HEK293 (cell line): Measurements from ENCODE around the gene CDK16.

Source experiments
- CTCF ChIA-PET: fragments of 350-600 bp; formaldehyde crosslinking; extraction: SDS; loops from one replicate; lab custom pipeline; 2021; ENCODE audit warnings: antibody characterized with exemption; lab: Yijun Ruan, JAX
- POLR2A ChIA-PET: fragments of 300-600 bp; formaldehyde crosslinking; extraction: SDS; loops from one replicate; lab custom pipeline; 2020; ENCODE audit warnings: antibody characterized with exemption, inconsistent platforms; lab: Yijun Ruan, JAX
- H3K27ac ChIP-seq: fragments of 200-500 bp; sonication (Bioruptor generic); 2 replicates; pipeline ENCODE4 v1.5.1; 2014; ENCODE audit warnings: low read depth, low read length, control low read depth, inconsistent platforms; ENCODE audit errors: extremely low read depth
- H3K36me3 ChIP-seq, 2 experiments: fragments of 200-500 bp in 1 of 2; sonication (Bioruptor generic) in 1 of 2; 1 replicate in 1 of 2; 2 replicates in 1 of 2; pipeline ENCODE4 v1.5.1; 2014 to 2017; ENCODE audit warnings: inconsistent platforms in 2 of 2, low read length in 2 of 2; ENCODE audit not compliant: control insufficient read depth in 2 of 2, insufficient read depth in 1 of 2
- H3K4me1 ChIP-seq: fragments of 200-500 bp; sonication (Bioruptor generic); 2 replicates; pipeline ENCODE4 v1.5.1; 2014; ENCODE audit warnings: mild to moderate bottlenecking, low read length, inconsistent platforms; ENCODE audit not compliant: control insufficient read depth, insufficient read depth
- H3K4me3 ChIP-seq: 2 replicates; pipeline ENCODE4 v1.5.1; 2011; ENCODE audit warnings: low read depth, mild to moderate bottlenecking, control low read depth, low read length, moderate library complexity
- H3K9me3 ChIP-seq: fragments of 200-500 bp; sonication (Bioruptor generic); 2 replicates; pipeline ENCODE4 v1.5.1; 2014; ENCODE audit warnings: low read depth, low read length, inconsistent platforms; ENCODE audit not compliant: control insufficient read depth, insufficient read depth
- GLI4 ChIP-seq: fragments of 450-650 bp; formaldehyde crosslinking; IDR thresholded peaks from 2 replicates; pipeline ENCODE4 v1.5.1; 2016; ENCODE audit warnings: missing biosample characterization, missing genetic modification characterization
- GLIS2 ChIP-seq: fragments of 450-650 bp; formaldehyde crosslinking; IDR thresholded peaks from 2 replicates; pipeline ENCODE4 v1.5.1; 2016; ENCODE audit warnings: missing biosample characterization, missing genetic modification characterization
- HOXC10 ChIP-seq: sonication (generic); formaldehyde crosslinking; IDR thresholded peaks from 2 replicates; pipeline ENCODE4 v1.8.1; 2023; ENCODE audit warnings: mild to moderate bottlenecking, missing genetic modification reagents
- KLF8 ChIP-seq: fragments of 450-650 bp; formaldehyde crosslinking; IDR thresholded peaks from 2 replicates; pipeline ENCODE4 v1.5.1; 2016; ENCODE audit warnings: missing biosample characterization, missing genetic modification characterization
- SP3 ChIP-seq: fragments of 450-650 bp; formaldehyde crosslinking; IDR thresholded peaks from 2 replicates; pipeline ENCODE4 v1.5.1; 2016; ENCODE audit warnings: missing biosample characterization, missing genetic modification characterization
- YY1 ChIP-seq: fragments of 450-650 bp; formaldehyde crosslinking; IDR thresholded peaks from 2 replicates; pipeline ENCODE4 v1.5.1; 2018; ENCODE audit warnings: missing biosample characterization, missing genetic modification characterization
- ZBTB17 ChIP-seq: fragments of 450-650 bp; formaldehyde crosslinking; IDR thresholded peaks from 2 replicates; pipeline ENCODE4 v1.5.1; 2016; ENCODE audit warnings: missing biosample characterization, missing genetic modification characterization
- ZBTB7A ChIP-seq: fragments of 450-650 bp; formaldehyde crosslinking; IDR thresholded peaks from 2 replicates; pipeline ENCODE4 v1.5.1; 2016; ENCODE audit warnings: low read depth, missing biosample characterization, missing genetic modification characterization
- ZNF140 ChIP-seq: fragments of 450-650 bp; formaldehyde crosslinking; IDR thresholded peaks from 2 replicates; pipeline ENCODE4 v1.5.1; 2016; ENCODE audit warnings: missing biosample characterization, missing genetic modification characterization
- ZNF16 ChIP-seq: fragments of 450-650 bp; formaldehyde crosslinking; IDR thresholded peaks from 2 replicates; pipeline ENCODE4 v1.5.1; 2016; ENCODE audit warnings: low read depth, missing biosample characterization, missing genetic modification characterization
- ZNF175 ChIP-seq: fragments of 450-650 bp; formaldehyde crosslinking; IDR thresholded peaks from 2 replicates; pipeline ENCODE4 v1.5.1; 2016; ENCODE audit warnings: missing biosample characterization, missing genetic modification characterization
- ZNF211 ChIP-seq: fragments of 450-650 bp; formaldehyde crosslinking; IDR thresholded peaks from 2 replicates; pipeline ENCODE4 v1.5.1; 2016; ENCODE audit warnings: low read depth, missing biosample characterization, missing genetic modification characterization
- ZNF23 ChIP-seq: fragments of 450-650 bp; formaldehyde crosslinking; IDR thresholded peaks from 2 replicates; pipeline ENCODE4 v1.5.1; 2016; ENCODE audit warnings: missing biosample characterization, missing genetic modification characterization, borderline replicate concordance
- ZNF24 ChIP-seq: fragments of 450-650 bp; formaldehyde crosslinking; IDR thresholded peaks from 2 replicates; pipeline ENCODE4 v1.5.1; 2016; ENCODE audit warnings: missing biosample characterization, missing genetic modification characterization
- ZNF248 ChIP-seq: fragments of 450-650 bp; formaldehyde crosslinking; IDR thresholded peaks from 2 replicates; pipeline ENCODE4 v1.5.1; 2017; ENCODE audit warnings: missing biosample characterization, missing genetic modification characterization
- ZNF266 ChIP-seq: fragments of 450-650 bp; formaldehyde crosslinking; IDR thresholded peaks from 2 replicates; pipeline ENCODE4 v1.5.1; 2016; ENCODE audit warnings: missing biosample characterization, missing genetic modification characterization, low read depth
- ZNF501 ChIP-seq: fragments of 450-650 bp; formaldehyde crosslinking; IDR thresholded peaks from 2 replicates; pipeline ENCODE4 v1.5.1; 2016; ENCODE audit warnings: missing biosample characterization, missing genetic modification characterization
- ZNF514 ChIP-seq: fragments of 450-650 bp; formaldehyde crosslinking; IDR thresholded peaks from 2 replicates; pipeline ENCODE4 v1.5.1; 2016; ENCODE audit warnings: missing biosample characterization, missing genetic modification characterization
- ZNF571 ChIP-seq: fragments of 450-650 bp; formaldehyde crosslinking; IDR thresholded peaks from 2 replicates; pipeline ENCODE4 v1.5.0; 2017; ENCODE audit warnings: missing biosample characterization, missing genetic modification characterization
- ZNF596 ChIP-seq: fragments of 450-650 bp; IDR thresholded peaks from 2 replicates; pipeline ENCODE4 v1.5.0; 2018; ENCODE audit warnings: missing biosample characterization, mild to moderate bottlenecking, missing genetic modification characterization, moderate library complexity
- ZNF610 ChIP-seq: fragments of 450-650 bp; formaldehyde crosslinking; IDR thresholded peaks from 2 replicates; pipeline ENCODE4 v1.5.1; 2016; ENCODE audit warnings: missing biosample characterization, missing genetic modification characterization, borderline replicate concordance
- ZNF626 ChIP-seq: fragments of 450-650 bp; sonication (Bioruptor Pico); formaldehyde crosslinking; IDR thresholded peaks from 2 replicates; pipeline ENCODE4 v1.5.1; 2018; ENCODE audit warnings: missing biosample characterization, missing genetic modification characterization, inconsistent platforms
- ZNF670 ChIP-seq: fragments of 450-650 bp; formaldehyde crosslinking; IDR thresholded peaks from 2 replicates; pipeline ENCODE4 v1.5.1; 2016; ENCODE audit warnings: missing biosample characterization, missing genetic modification characterization, low read depth
- ZNF677 ChIP-seq: fragments of 450-650 bp; IDR thresholded peaks from 2 replicates; pipeline ENCODE4 v1.5.0; 2018; ENCODE audit warnings: missing biosample characterization, mild to moderate bottlenecking, missing genetic modification characterization, moderate library complexity
- ZNF707 ChIP-seq: fragments of 450-650 bp; formaldehyde crosslinking; IDR thresholded peaks from 2 replicates; pipeline ENCODE4 v1.5.1; 2016; ENCODE audit warnings: missing biosample characterization, missing genetic modification characterization
- ZNF776 ChIP-seq: fragments of 450-650 bp; formaldehyde crosslinking; IDR thresholded peaks from 2 replicates; pipeline ENCODE4 v1.5.0; 2017; ENCODE audit warnings: missing biosample characterization, missing genetic modification characterization, borderline replicate concordance
- ZNF791 ChIP-seq: fragments of 450-650 bp; formaldehyde crosslinking; IDR thresholded peaks from 2 replicates; pipeline ENCODE4 v1.5.1; 2016; ENCODE audit warnings: missing biosample characterization, missing genetic modification characterization
- ZSCAN23 ChIP-seq: fragments of 450-650 bp; formaldehyde crosslinking; IDR thresholded peaks from 2 replicates; pipeline ENCODE4 v1.5.1; 2016; ENCODE audit warnings: missing biosample characterization, missing genetic modification characterization
- TF ChIP-seq, protein P1 (sequence below): fragments of 450-650 bp; formaldehyde crosslinking; conservative IDR thresholded peaks from 2 replicates; pipeline ENCODE4 v1.5.1; 2016; ENCODE audit warnings: low read depth, missing biosample characterization, missing genetic modification characterization
- TF ChIP-seq, protein P2 (sequence below): fragments of 450-650 bp; formaldehyde crosslinking; IDR thresholded peaks from 2 replicates; pipeline ENCODE4 v1.5.1; 2017; ENCODE audit warnings: missing biosample characterization, mild to moderate bottlenecking, missing genetic modification characterization, moderate library complexity
- TF ChIP-seq, protein P3 (sequence below): fragments of 450-650 bp; formaldehyde crosslinking; IDR thresholded peaks from 2 replicates; pipeline ENCODE4 v1.5.1; 2017; ENCODE audit warnings: missing biosample characterization, missing genetic modification characterization
- TF ChIP-seq, protein P4 (sequence below): fragments of 450-650 bp; formaldehyde crosslinking; IDR thresholded peaks from 2 replicates; pipeline ENCODE4 v1.5.1; 2017; ENCODE audit warnings: missing biosample characterization, missing genetic modification characterization

CDK16 gene

DNA sequence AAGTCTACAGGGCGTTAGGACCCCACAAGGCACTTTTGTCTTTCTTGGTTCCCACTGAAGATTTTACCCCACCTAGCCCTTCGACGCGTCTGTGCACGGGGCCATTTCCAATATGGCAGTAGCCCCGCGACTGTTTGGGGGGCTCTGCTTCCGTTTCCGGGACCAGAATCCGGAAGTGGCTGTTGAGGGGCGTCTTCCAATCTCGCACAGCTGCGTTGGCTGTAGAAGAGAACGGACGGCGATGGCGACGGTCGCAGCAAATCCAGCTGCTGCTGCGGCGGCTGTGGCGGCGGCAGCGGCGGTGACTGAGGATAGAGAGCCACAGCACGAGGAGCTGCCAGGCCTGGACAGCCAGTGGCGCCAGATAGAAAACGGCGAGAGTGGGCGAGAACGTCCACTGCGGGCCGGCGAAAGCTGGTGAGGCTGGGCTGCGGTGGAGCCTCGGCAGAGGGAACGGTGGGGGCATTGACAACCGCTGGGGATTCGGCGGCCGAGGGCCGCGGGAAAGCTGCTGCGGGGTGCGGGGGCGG is 14.4 kb downstream of the CDK16 start, which contains the start of gene USP11:
TSS of gene USP11 (plus strand) at position 207 of the 530 bp plus-strand sequence. CDS start at position 242, 35 bp downstream.
- CTCF ChIA-PET, result interaction anchor here (1.4 kb wide), 1 partner anchor 152 kb away, joined by 7 read pairs; no protein-coding TSS in a partner anchor
- Histone ChIP-seq H3K36me3 (peaks cover 15 to 29% of the 10 kb centered on the region in 2 experiments), H3K4me1 (peaks cover 7% of the 10 kb centered on the region; the same call in 1 of the 2 replicates), H3K27ac (peak within 1 kb of the TSS; percentile 100), H3K4me3 (peak within 1 kb of the TSS; percentile 87), H3K9me3 (no peaks in the 10 kb centered on the region)
- POLR2A ChIA-PET, result interaction anchor here (0.6 to 3.8 kb wide), 18 partner anchors 9 to 291 kb away, joined by 3 to 124 read pairs (median 4); partner anchors contain the start of genes CDK16, NDUFB11 and RBM10
- TF ChIP-seq ZNF175 (no peak), ZNF24 (tag by site-specific recombination) (no peak; the same call in 1 of the 2 replicates), ZNF211 (tag by site-specific recombination) (no peak), ZBTB7A (tag by site-specific recombination) (no peak), ZNF571 (tag by site-specific recombination) (no peak), GLI4 (tag by site-specific recombination) (no peak), ZNF670 (no peak), GLIS2 (tag by site-specific recombination) (0 out of 2 replicates have a peak, but pooled peaks have one; percentile 61), YY1 (tag by site-specific recombination) (peak; percentile 90), ZNF16 (no peak), ZNF266 (tag by site-specific recombination) (no peak), ZNF707 (tag by site-specific recombination) (no peak), ZNF23 (tag by site-specific recombination) (no peak), ZSCAN23 (tag by site-specific recombination) (no peak), SP3 (tag by site-specific recombination) (no peak), HOXC10 (CRISPR knock-in tag) (no peak), ZNF514 (no peak), ZNF501 (tag by site-specific recombination) (peak; percentile 83; the same call in 1 of the 2 replicates), ZNF248 (tag by site-specific recombination) (no peak), ZNF776 (no peak), ZNF626 (tag by site-specific recombination) (no peak), ZNF677 (no peak), ZBTB17 (peak; percentile 63; the same call in 1 of the 2 replicates), ZNF140 (tag by site-specific recombination) (no peak), KLF8 (tag by site-specific recombination) (peak; percentile 60), ZNF610 (tag by site-specific recombination) (no peak), ZNF791 (tag by site-specific recombination) (no peak), ZNF596 (tag by site-specific recombination) (no peak)
- TF ChIP-seq, protein P1, sequence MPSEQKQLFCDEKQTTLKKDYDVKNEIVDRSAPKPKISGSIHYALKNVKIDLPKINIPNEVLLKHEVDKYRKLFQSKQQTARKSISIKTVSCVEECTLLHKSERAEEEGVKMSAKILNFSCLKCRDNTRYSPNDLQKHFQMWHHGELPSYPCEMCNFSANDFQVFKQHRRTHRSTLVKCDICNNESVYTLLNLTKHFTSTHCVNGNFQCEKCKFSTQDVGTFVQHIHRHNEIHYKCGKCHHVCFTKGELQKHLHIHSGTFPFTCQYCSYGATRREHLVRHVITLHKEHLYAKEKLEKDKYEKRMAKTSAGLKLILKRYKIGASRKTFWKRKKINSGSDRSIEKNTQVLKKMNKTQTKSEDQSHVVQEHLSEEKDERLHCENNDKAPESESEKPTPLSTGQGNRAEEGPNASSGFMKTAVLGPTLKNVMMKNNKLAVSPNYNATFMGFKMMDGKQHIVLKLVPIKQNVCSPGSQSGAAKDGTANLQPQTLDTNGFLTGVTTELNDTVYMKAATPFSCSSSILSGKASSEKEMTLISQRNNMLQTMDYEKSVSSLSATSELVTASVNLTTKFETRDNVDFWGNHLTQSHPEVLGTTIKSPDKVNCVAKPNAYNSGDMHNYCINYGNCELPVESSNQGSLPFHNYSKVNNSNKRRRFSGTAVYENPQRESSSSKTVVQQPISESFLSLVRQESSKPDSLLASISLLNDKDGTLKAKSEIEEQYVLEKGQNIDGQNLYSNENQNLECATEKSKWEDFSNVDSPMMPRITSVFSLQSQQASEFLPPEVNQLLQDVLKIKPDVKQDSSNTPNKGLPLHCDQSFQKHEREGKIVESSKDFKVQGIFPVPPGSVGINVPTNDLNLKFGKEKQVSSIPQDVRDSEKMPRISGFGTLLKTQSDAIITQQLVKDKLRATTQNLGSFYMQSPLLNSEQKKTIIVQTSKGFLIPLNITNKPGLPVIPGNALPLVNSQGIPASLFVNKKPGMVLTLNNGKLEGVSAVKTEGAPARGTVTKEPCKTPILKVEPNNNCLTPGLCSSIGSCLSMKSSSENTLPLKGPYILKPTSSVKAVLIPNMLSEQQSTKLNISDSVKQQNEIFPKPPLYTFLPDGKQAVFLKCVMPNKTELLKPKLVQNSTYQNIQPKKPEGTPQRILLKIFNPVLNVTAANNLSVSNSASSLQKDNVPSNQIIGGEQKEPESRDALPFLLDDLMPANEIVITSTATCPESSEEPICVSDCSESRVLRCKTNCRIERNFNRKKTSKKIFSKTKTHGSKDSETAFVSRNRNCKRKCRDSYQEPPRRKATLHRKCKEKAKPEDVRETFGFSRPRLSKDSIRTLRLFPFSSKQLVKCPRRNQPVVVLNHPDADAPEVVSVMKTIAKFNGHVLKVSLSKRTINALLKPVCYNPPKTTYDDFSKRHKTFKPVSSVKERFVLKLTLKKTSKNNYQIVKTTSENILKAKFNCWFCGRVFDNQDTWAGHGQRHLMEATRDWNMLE (tag by site-specific recombination), result peak; percentile 88
- TF ChIP-seq, protein P2, sequence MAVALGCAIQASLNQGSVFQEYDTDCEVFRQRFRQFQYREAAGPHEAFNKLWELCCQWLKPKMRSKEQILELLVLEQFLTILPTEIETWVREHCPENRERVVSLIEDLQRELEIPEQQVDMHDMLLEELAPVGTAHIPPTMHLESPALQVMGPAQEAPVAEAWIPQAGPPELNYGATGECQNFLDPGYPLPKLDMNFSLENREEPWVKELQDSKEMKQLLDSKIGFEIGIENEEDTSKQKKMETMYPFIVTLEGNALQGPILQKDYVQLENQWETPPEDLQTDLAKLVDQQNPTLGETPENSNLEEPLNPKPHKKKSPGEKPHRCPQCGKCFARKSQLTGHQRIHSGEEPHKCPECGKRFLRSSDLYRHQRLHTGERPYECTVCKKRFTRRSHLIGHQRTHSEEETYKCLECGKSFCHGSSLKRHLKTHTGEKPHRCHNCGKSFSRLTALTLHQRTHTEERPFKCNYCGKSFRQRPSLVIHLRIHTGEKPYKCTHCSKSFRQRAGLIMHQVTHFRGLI (tag by site-specific recombination), result no peak
- TF ChIP-seq, protein P3, sequence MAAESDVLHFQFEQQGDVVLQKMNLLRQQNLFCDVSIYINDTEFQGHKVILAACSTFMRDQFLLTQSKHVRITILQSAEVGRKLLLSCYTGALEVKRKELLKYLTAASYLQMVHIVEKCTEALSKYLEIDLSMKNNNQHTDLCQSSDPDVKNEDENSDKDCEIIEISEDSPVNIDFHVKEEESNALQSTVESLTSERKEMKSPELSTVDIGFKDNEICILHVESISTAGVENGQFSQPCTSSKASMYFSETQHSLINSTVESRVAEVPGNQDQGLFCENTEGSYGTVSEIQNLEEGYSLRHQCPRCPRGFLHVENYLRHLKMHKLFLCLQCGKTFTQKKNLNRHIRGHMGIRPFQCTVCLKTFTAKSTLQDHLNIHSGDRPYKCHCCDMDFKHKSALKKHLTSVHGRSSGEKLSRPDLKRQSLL (tag by site-specific recombination), result no peak
- TF ChIP-seq, protein P4, sequence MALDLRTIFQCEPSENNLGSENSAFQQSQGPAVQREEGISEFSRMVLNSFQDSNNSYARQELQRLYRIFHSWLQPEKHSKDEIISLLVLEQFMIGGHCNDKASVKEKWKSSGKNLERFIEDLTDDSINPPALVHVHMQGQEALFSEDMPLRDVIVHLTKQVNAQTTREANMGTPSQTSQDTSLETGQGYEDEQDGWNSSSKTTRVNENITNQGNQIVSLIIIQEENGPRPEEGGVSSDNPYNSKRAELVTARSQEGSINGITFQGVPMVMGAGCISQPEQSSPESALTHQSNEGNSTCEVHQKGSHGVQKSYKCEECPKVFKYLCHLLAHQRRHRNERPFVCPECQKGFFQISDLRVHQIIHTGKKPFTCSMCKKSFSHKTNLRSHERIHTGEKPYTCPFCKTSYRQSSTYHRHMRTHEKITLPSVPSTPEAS (tag by site-specific recombination), result 0 out of 2 replicates have a peak, but pooled peaks have one; percentile 12
